Hepatocyte (in vitro differentiated cells): ENCODE results near the gene ADAMTS12.

ENCODE experiments used
- CTCF ChIP-seq: fragments of 200-600 bp; sonication (generic); IDR thresholded peaks from 2 replicates; pipeline ENCODE4 v1.5.1; 2016; ENCODE audit warnings: antibody characterized with exemption, mild to moderate bottlenecking; ENCODE audit not compliant: poor library complexity
- EZH2 ChIP-seq: fragments of 200-600 bp; sonication (generic); IDR thresholded peaks from 2 replicates; pipeline ENCODE4 v1.6.1; 2016; ENCODE audit warnings: antibody characterized with exemption, mild to moderate bottlenecking, borderline replicate concordance
- EZH2phosphoT487 ChIP-seq: fragments of 200-600 bp; sonication (generic); IDR thresholded peaks from one replicate; pipeline ENCODE4 v1.6.1; 2018; ENCODE audit warnings: antibody characterized with exemption, mild to moderate bottlenecking, low read depth, moderate library complexity; ENCODE audit not compliant: unreplicated experiment, severe bottlenecking

GRCh38 chr5:33855396-33855795 lies 36.4 kb downstream of the ADAMTS12 start:
- no peak for TF ChIP-seq CTCF
- no peak for TF ChIP-seq EZH2
- no peak for TF ChIP-seq EZH2phosphoT487
